ENCODE results near the gene FGF8. TPM values are rescaled to one million over a fixed set of nuclear protein-coding genes. Genes with fewer than 3 reads are reported as not detected.
A peak's percentile ranks its signal among the peaks of the same experiment; 100 is the strongest.

Gene FGF8
- total and polyA plus RNA-seq, 2 of the 8 experiments (the other 6 are each of a cell fraction or from before 2014, with no cell fraction given), result 1.1 to 3.9 TPM

DNA sequence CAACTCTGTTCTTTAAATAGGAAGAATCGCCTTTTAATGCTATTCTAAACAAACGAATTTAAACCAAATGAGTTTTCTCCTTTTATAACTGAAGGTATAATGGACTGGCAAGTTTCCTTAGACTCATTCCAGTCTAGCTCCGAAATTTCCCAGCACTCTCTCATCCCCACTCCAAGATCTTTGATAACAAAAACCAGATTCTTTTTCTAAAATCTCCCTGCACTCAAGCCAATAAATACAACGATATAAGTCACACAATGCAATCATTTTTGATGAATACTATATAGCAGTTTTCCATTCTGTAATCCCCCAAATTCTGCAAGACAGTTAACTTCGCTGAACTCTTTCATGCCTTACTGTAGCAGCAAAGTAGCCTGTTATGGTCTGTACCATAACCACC, 40.5 kb upstream of the FGF8 start:
- H4K91ac ChIP-seq (replicated peaks; ENCODE audit: insufficient read length, low read length), result no peak overlapping the region
- H3K4me1 ChIP-seq (replicated peaks in 1 of 4; ENCODE audit: control insufficient read depth in 3 of 4, insufficient read depth in 4 of 4, low read length in 3 of 4), result peaks cover 0 to 5% (median 0%) of the 10 kb centered on the region in 4 experiments; a peak in 3 of 7 replicates
- CTCF ChIA-PET (ENCODE audit: partially characterized antibody), result interaction anchor here (7.0 kb wide), 1 partner anchor 21 kb away, joined by 46 read pairs; no protein-coding TSS in a partner anchor
- H3K79me1 ChIP-seq (ENCODE audit: low read depth, low read length), result peaks cover 12% of the 10 kb centered on the region
- peaks cover 27 to 36% of the 10 kb centered on the region in 2 experiments for H4K20me1 ChIP-seq (replicated peaks in 1 of 2; ENCODE audit: control insufficient read depth in 1 of 2, insufficient read depth in 2 of 2, low read length in 2 of 2)
- no peak overlapping the region for H3K4ac ChIP-seq (replicated peaks; ENCODE audit: insufficient read length, low read depth, low read length)
- 7% methylated on average over 5 of the region's 5 CpGs; no CpG with 5 or more reads in 1 of the 2 experiments for WGBS, 2 experiments (ENCODE audit: extremely low coverage in 1 of 2, insufficient coverage in 1 of 2, insufficient read length in 1 of 2, insufficient replicate concordance in 2 of 2, low coverage in 1 of 2, low lambda C conversion rate in 2 of 2, missing lambda C conversion rate in 1 of 2)
- H2BK15ac ChIP-seq (ENCODE audit: low read length), result no peak overlapping the region
- POLR2A ChIA-PET (ENCODE audit: partially characterized antibody), result interaction anchor here (0.7 to 6.0 kb wide), 5 partner anchors 15 to 34 kb away, joined by 3 to 100 read pairs (median 9); partner anchors contain the start of gene NPM3
- H4K8ac ChIP-seq (ENCODE audit: extremely low read depth, insufficient read depth, low read length), result no peak overlapping the region
- no peak for DNase-seq (ENCODE audit: low read depth in 1 of 2, low spot score in 2 of 2)
- H2BK5ac ChIP-seq (ENCODE audit: low read depth, low read length), result no peak overlapping the region
- H3K9me3 ChIP-seq (ENCODE audit: insufficient read depth in 2 of 2, low read depth in 1 of 2, low read length in 1 of 2), result no peaks in the 10 kb centered on the region
- H3K23me2 ChIP-seq (ENCODE audit: low read depth, low read length), result peaks cover 14% of the 10 kb centered on the region
- H2BK12ac ChIP-seq (ENCODE audit: low read depth, low read length), result no peak overlapping the region
- peaks cover 0 to 19% (median 3%) of the 10 kb centered on the region in 4 experiments; a peak in 5 of 8 replicates for H3K36me3 ChIP-seq (ENCODE audit: control insufficient read depth in 2 of 4, insufficient read depth in 4 of 4, low read length in 3 of 4)
- no peak overlapping the region for H2BK20ac ChIP-seq (ENCODE audit: low read length)
- no peak overlapping the region for H2BK120ac ChIP-seq (replicated peaks; ENCODE audit: low read depth, low read length)
- no peak for FAIRE-seq
- H2AK5ac ChIP-seq (ENCODE audit: low read depth, low read length), result no peak overlapping the region
- H3K27me3 ChIP-seq (replicated peaks in 1 of 4; ENCODE audit: control insufficient read depth in 3 of 4, extremely low read depth in 1 of 4, insufficient read depth in 3 of 4, low read length in 3 of 4), result no peaks in the 10 kb centered on the region
- peak overlapping the region; percentile 77 to 98 (median 90) for H3K4me3 ChIP-seq (ENCODE audit: extremely low read depth in 1 of 4, insufficient read depth in 2 of 4, low read depth in 3 of 4, low read length in 4 of 4)
- peak overlapping the region in 3 of 4 experiments; percentile 11 to 100 (median 25); a peak in 2 of 7 replicates for H3K9ac ChIP-seq (replicated peaks in 1 of 4; ENCODE audit: extremely low read depth in 1 of 4, low read depth in 3 of 4, low read length in 3 of 4)
- H3K23ac ChIP-seq (ENCODE audit: insufficient read length), result no peak overlapping the region
- no peak overlapping the region for H2AFZ ChIP-seq (ENCODE audit: low read length)
- H3K56ac ChIP-seq (replicated peaks; ENCODE audit: insufficient read length, low read depth, low read length), result no peak overlapping the region
- H3K14ac ChIP-seq (ENCODE audit: insufficient read length), result no peak overlapping the region
- H4K5ac ChIP-seq (ENCODE audit: insufficient read length, low read depth, low read length), result no peak overlapping the region
- H3K27ac ChIP-seq (ENCODE audit: low read depth, low read length), result no peak overlapping the region
- H3K79me2 ChIP-seq (ENCODE audit: control insufficient read depth in 1 of 2, insufficient read depth in 2 of 2, low read length in 2 of 2), result peaks cover 47 to 71% of the 10 kb centered on the region in 2 experiments
- no peak overlapping the region for H3K18ac ChIP-seq (ENCODE audit: extremely low read depth, low read length)
- peak overlapping the region; percentile 90 to 92 for H3K4me2 ChIP-seq (ENCODE audit: insufficient read depth in 1 of 2, low read depth in 2 of 2, low read length in 2 of 2)
- no peak for TF ChIP-seq EP300 (IDR thresholded peaks at IDR 0.05; ENCODE audit: borderline replicate concordance in 1 of 2, low read depth in 2 of 2, low read length in 2 of 2)
- TF ChIP-seq, protein P1, sequence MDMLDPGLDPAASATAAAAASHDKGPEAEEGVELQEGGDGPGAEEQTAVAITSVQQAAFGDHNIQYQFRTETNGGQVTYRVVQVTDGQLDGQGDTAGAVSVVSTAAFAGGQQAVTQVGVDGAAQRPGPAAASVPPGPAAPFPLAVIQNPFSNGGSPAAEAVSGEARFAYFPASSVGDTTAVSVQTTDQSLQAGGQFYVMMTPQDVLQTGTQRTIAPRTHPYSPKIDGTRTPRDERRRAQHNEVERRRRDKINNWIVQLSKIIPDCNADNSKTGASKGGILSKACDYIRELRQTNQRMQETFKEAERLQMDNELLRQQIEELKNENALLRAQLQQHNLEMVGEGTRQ (IDR thresholded peaks at IDR 0.05; ENCODE audit: low read length), result no peak
- TF ChIP-seq SIX5 (IDR thresholded peaks at IDR 0.05; ENCODE audit: low read depth, low read length), result no peak
- TF ChIP-seq SUZ12 (IDR thresholded peaks at IDR 0.05; ENCODE audit: low read length), result no peak
- TF ChIP-seq SIN3A (conservative IDR thresholded peaks at IDR 0.05 in 1 of 2, IDR thresholded peaks at IDR 0.05 in 1 of 2; ENCODE audit: low read depth in 1 of 2, low read length in 2 of 2), result no peak
- no peak for TF ChIP-seq ZNF274 (IDR thresholded peaks at IDR 0.05; ENCODE audit: borderline replicate concordance, extremely low read depth, low read length)
- TF ChIP-seq TAF7 (optimal IDR thresholded peaks at IDR 0.05; ENCODE audit: borderline replicate concordance, low read depth, low read length), result no peak
- TF ChIP-seq KDM5A (IDR thresholded peaks at IDR 0.05; ENCODE audit: low read length), result no peak
- no peak for TF ChIP-seq SRF (IDR thresholded peaks at IDR 0.05; ENCODE audit: low read depth, low read length)
- TF ChIP-seq EZH2 (IDR thresholded peaks at IDR 0.05; ENCODE audit: low read depth, low read length, severe bottlenecking), result no peak
- no peak for TF ChIP-seq ASH2L (IDR thresholded peaks at IDR 0.05; ENCODE audit: low read length)
- no peak for TF ChIP-seq HDAC6 (IDR thresholded peaks at IDR 0.05; ENCODE audit: low read depth, low read length)

Measured in H1 (cell line).